H9 (cell line): ENCODE data around the gene ZFP62. TPM values are rescaled to one million over a fixed set of nuclear protein-coding genes. Genes with fewer than 3 reads are reported as not detected.

ENCODE experiments used
- DNase-seq: peaks from one replicate; pipeline ENCODE4 v3.0.0-alpha.2; 2017
- H2AFZ ChIP-seq: one replicate; pipeline ENCODE4 v1.6.1; 2013; ENCODE audit warnings: mild to moderate bottlenecking, low read length, control low read depth, moderate library complexity
- H2AK5ac ChIP-seq: 2 replicates; pipeline ENCODE4 v1.6.1; 2013; ENCODE audit warnings: low read length, control low read depth, mixed read lengths; ENCODE audit not compliant: insufficient read length
- H2BK120ac ChIP-seq: one replicate; pipeline ENCODE4 v1.6.1; 2013; ENCODE audit warnings: low read depth, mild to moderate bottlenecking, low read length, control low read depth, inconsistent platforms; ENCODE audit not compliant: poor library complexity, severe bottlenecking
- H2BK12ac ChIP-seq: 2 replicates; pipeline ENCODE4 v1.6.1; 2013; ENCODE audit warnings: low read length, control low read depth, mixed read lengths, low read depth; ENCODE audit not compliant: insufficient read length
- H2BK15ac ChIP-seq: 2 replicates; pipeline ENCODE4 v1.6.1; 2013; ENCODE audit warnings: low read depth, low read length, control low read depth
- H2BK20ac ChIP-seq: one replicate; pipeline ENCODE4 v1.6.1; 2013; ENCODE audit warnings: low read depth, mild to moderate bottlenecking, low read length, control low read depth, inconsistent platforms; ENCODE audit not compliant: poor library complexity, severe bottlenecking
- H2BK5ac ChIP-seq: 2 replicates; pipeline ENCODE4 v1.6.1; 2013; ENCODE audit warnings: low read length, control low read depth, mixed read lengths; ENCODE audit not compliant: insufficient read length
- H3K14ac ChIP-seq: 2 replicates; pipeline ENCODE4 v1.6.1; 2013; ENCODE audit warnings: low read length, control low read depth; ENCODE audit not compliant: insufficient read depth
- H3K18ac ChIP-seq: 2 replicates; pipeline ENCODE4 v1.6.1; 2013; ENCODE audit warnings: low read depth, mild to moderate bottlenecking, mixed read lengths, low read length, control low read depth; ENCODE audit not compliant: insufficient read length
- H3K23ac ChIP-seq: 2 replicates; pipeline ENCODE4 v1.6.1; 2013; ENCODE audit warnings: low read length, control low read depth, mixed read lengths, low read depth; ENCODE audit not compliant: insufficient read length
- H3K23me2 ChIP-seq: 2 replicates; pipeline ENCODE4 v1.6.1; 2013; ENCODE audit warnings: low read depth, mild to moderate bottlenecking, mixed read lengths, low read length, control low read depth; ENCODE audit not compliant: insufficient read length, poor library complexity, severe bottlenecking
- H3K27ac ChIP-seq: 2 replicates; pipeline ENCODE4 v1.5.1; 2013; ENCODE audit warnings: low read length, control low read depth, mixed read lengths, low read depth; ENCODE audit not compliant: insufficient read length
- H3K27me3 ChIP-seq: 2 replicates; pipeline ENCODE4 v1.6.1; 2013; ENCODE audit warnings: low read length, control low read depth, inconsistent platforms; ENCODE audit not compliant: insufficient read depth
- H3K4ac ChIP-seq: 2 replicates; pipeline ENCODE4 v1.6.1; 2013; ENCODE audit warnings: low read depth, mild to moderate bottlenecking, control low read depth, inconsistent platforms, low read length, moderate library complexity
- H3K4me1 ChIP-seq: 2 replicates; pipeline ENCODE4 v1.6.1; 2013; ENCODE audit warnings: low read length, control low read depth, inconsistent platforms; ENCODE audit not compliant: insufficient read depth
- H3K4me2 ChIP-seq: 2 replicates; pipeline ENCODE4 v1.6.1; 2013; ENCODE audit warnings: low read length, control low read depth, mixed read lengths; ENCODE audit not compliant: insufficient read length, insufficient read depth
- H3K56ac ChIP-seq: 2 replicates; pipeline ENCODE4 v1.6.1; 2013; ENCODE audit warnings: low read depth, mild to moderate bottlenecking, mixed read lengths, low read length, control low read depth; ENCODE audit not compliant: insufficient read length
- H3K79me1 ChIP-seq: 2 replicates; pipeline ENCODE4 v1.6.1; 2013; ENCODE audit warnings: low read depth, mild to moderate bottlenecking, moderate library complexity, low read length, control low read depth, inconsistent platforms; ENCODE audit not compliant: insufficient read depth, poor library complexity, severe bottlenecking
- H3K79me2 ChIP-seq: 2 replicates; pipeline ENCODE4 v1.6.1; 2013; ENCODE audit warnings: low read length, control low read depth, inconsistent platforms; ENCODE audit not compliant: insufficient read depth
- H3K9ac ChIP-seq: 2 replicates; pipeline ENCODE4 v1.6.1; 2013; ENCODE audit warnings: low read length, control low read depth, mixed read lengths; ENCODE audit not compliant: insufficient read length; ENCODE audit errors: extremely low read depth
- H3K9me3 ChIP-seq: one replicate; pipeline ENCODE4 v1.6.1; 2013; ENCODE audit warnings: low read depth, low read length, inconsistent platforms; ENCODE audit not compliant: control insufficient read depth
- H3T11ph ChIP-seq: one replicate; pipeline ENCODE4 v1.6.1; 2013; ENCODE audit warnings: mild to moderate bottlenecking, low read length, control low read depth, inconsistent platforms
- H4K20me1 ChIP-seq: one replicate; pipeline ENCODE4 v1.6.1; 2013; ENCODE audit not compliant: control insufficient read depth, insufficient read length, insufficient read depth
- H4K5ac ChIP-seq: 2 replicates; pipeline ENCODE4 v1.6.1; 2013; ENCODE audit warnings: low read depth, mild to moderate bottlenecking, mixed read lengths, low read length, control low read depth; ENCODE audit not compliant: insufficient read length
- H4K8ac ChIP-seq: replicated peaks from 2 replicates; pipeline ENCODE4 v1.6.1; 2013; ENCODE audit warnings: low read length, control low read depth, mixed read lengths, low read depth; ENCODE audit not compliant: insufficient read length
- H4K91ac ChIP-seq: 2 replicates; pipeline ENCODE4 v1.6.1; 2013; ENCODE audit warnings: low read depth, mild to moderate bottlenecking, moderate library complexity, mixed read lengths, low read length, control low read depth; ENCODE audit not compliant: insufficient read length
- H3K27ac Mint-ChIP-seq, 3 experiments: 2 replicates in 2 of 3; 3 replicates in 1 of 3; pipeline ENCODE4 v1.8.0; 2020 to 2021; ENCODE audit warnings: mixed read lengths in 3 of 3, mild to moderate bottlenecking in 1 of 3, moderate library complexity in 1 of 3
- H3K27me3 Mint-ChIP-seq: 2 replicates; pipeline ENCODE4 v1.8.0; 2021; ENCODE audit warnings: low read depth, mild to moderate bottlenecking, moderate library complexity, mixed read lengths
- H3K36me3 Mint-ChIP-seq, 3 experiments: 2 replicates in 2 of 3; 3 replicates in 1 of 3; pipeline ENCODE4 v1.8.0; 2020 to 2021; ENCODE audit warnings: low read depth in 3 of 3, mixed read lengths in 3 of 3; ENCODE audit not compliant: insufficient read depth in 1 of 3
- H3K4me1 Mint-ChIP-seq, 2 experiments: 2 replicates each; pipeline ENCODE4 v1.8.0; 2020; ENCODE audit warnings: mixed read lengths in 2 of 2
- H3K4me3 Mint-ChIP-seq, 2 experiments: 2 replicates in 1 of 2; 3 replicates in 1 of 2; pipeline ENCODE4 v1.8.0; 2020 to 2021; ENCODE audit warnings: mild to moderate bottlenecking in 2 of 2, mixed read lengths in 2 of 2, moderate library complexity in 1 of 2
- H3K9me3 Mint-ChIP-seq, 2 experiments: 2 replicates in 1 of 2; 3 replicates in 1 of 2; pipeline ENCODE4 v1.8.0; 2020; ENCODE audit warnings: mild to moderate bottlenecking in 2 of 2, mixed read lengths in 2 of 2, moderate library complexity in 1 of 2
- WGBS: extraction: QIAGEN DNeasy Blood & Tissue Kit; methylation state at CpG from one replicate; pipeline ENCODE4 v1.1.7; 2013; ENCODE audit warnings: missing lambda C conversion rate, low lambda C conversion rate, mixed read lengths; ENCODE audit not compliant: insufficient read length; ENCODE audit errors: extremely low coverage; 5-methylcytosine and 5-hydroxymethylcytosine counted together
- total RNA-seq: library from RNA; stranded (reverse); gene quantifications from 2 replicates; pipeline ENCODE4 v1.2.1, GENCODE V29; 2021
- TF ChIP-seq, protein P1 (sequence below): fragments of 200-600 bp; sonication (generic); conservative IDR thresholded peaks from 3 replicates; pipeline ENCODE4 v1.8.0; 2021; ENCODE audit warnings: antibody characterized with exemption, mild to moderate bottlenecking

ZFP62 gene
- total RNA-seq, 1 experiment from 2014 or later = 16.2 TPM

- H4K5ac ChIP-seq = no peak overlapping the region
- no peak overlapping the region for H2BK120ac ChIP-seq
- peaks cover 8% of the 10 kb centered on the region for H3K79me1 ChIP-seq
- no peaks in the 10 kb centered on the region for H3K9me3 Mint-ChIP-seq
- no peak overlapping the region for H3T11ph ChIP-seq
- no peak overlapping the region for H4K91ac ChIP-seq
- H2BK12ac ChIP-seq = no peak overlapping the region
- no peak overlapping the region for H3K23ac ChIP-seq
- H4K8ac ChIP-seq = no peak overlapping the region
- H3K56ac ChIP-seq = no peak overlapping the region
- no peak overlapping the region for H3K4me2 ChIP-seq
- no peaks in the 10 kb centered on the region for H3K27me3 Mint-ChIP-seq
- no peak overlapping the region for H3K9ac ChIP-seq
- no peak overlapping the region for H2AK5ac ChIP-seq
- peaks cover 51 to 55% of the 10 kb centered on the region in 2 experiments for H3K4me1 Mint-ChIP-seq
- H3K27ac Mint-ChIP-seq = no peak overlapping the region
- H3K36me3 Mint-ChIP-seq = peaks cover 7 to 36% (median 26%) of the 10 kb centered on the region in 3 experiments
- H3K4me1 ChIP-seq = peaks cover 4% of the 10 kb centered on the region; the same call in 1 of the 2 replicates
- no peak overlapping the region for H2BK15ac ChIP-seq
- no CpG with 5 or more reads among the region's 4 CpGs for WGBS
- no peak overlapping the region for H3K18ac ChIP-seq
- no peak overlapping the region for H3K4ac ChIP-seq
- peaks cover 49% of the 10 kb centered on the region; the same call in 1 of the 2 replicates for H3K79me2 ChIP-seq
- TF ChIP-seq, protein P1, sequence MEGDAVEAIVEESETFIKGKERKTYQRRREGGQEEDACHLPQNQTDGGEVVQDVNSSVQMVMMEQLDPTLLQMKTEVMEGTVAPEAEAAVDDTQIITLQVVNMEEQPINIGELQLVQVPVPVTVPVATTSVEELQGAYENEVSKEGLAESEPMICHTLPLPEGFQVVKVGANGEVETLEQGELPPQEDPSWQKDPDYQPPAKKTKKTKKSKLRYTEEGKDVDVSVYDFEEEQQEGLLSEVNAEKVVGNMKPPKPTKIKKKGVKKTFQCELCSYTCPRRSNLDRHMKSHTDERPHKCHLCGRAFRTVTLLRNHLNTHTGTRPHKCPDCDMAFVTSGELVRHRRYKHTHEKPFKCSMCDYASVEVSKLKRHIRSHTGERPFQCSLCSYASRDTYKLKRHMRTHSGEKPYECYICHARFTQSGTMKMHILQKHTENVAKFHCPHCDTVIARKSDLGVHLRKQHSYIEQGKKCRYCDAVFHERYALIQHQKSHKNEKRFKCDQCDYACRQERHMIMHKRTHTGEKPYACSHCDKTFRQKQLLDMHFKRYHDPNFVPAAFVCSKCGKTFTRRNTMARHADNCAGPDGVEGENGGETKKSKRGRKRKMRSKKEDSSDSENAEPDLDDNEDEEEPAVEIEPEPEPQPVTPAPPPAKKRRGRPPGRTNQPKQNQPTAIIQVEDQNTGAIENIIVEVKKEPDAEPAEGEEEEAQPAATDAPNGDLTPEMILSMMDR = peak; percentile 77
- H3K14ac ChIP-seq = no peak overlapping the region
- H2BK5ac ChIP-seq = no peak overlapping the region
- no peak overlapping the region for H2BK20ac ChIP-seq
- no peak overlapping the region for H3K4me3 Mint-ChIP-seq
- no peaks in the 10 kb centered on the region for H3K23me2 ChIP-seq
- H4K20me1 ChIP-seq = no peaks in the 10 kb centered on the region
- DNase-seq = peak; percentile 74
- no peaks in the 10 kb centered on the region for H3K27me3 ChIP-seq
- no peaks in the 10 kb centered on the region for H3K9me3 ChIP-seq
- H2AFZ ChIP-seq = no peak overlapping the region
- no peak overlapping the region for H3K27ac ChIP-seq
Measured at GRCh38 chr5:180799194-180799593, 61.9 kb downstream of the ZFP62 start.
